ENCODE data around the gene ISOC2.
"Not testable (repeated sequence)": the region's sequence is repeated elsewhere in the genome, so short reads cannot be mapped to it uniquely, and the experiment has no call there.

The ISOC2 gene

GRCh38 chr19:55456347-55456746, 5.1 kb downstream of the ISOC2 start:
- WGBS, 2 experiments: 95% methylated on average over 14 of the region's 14 CpGs
- H3K36me3 ChIP-seq (ENCODE audit: control insufficient read depth, insufficient read depth, low read length): no peaks in the 10 kb centered on the region

DNA sequence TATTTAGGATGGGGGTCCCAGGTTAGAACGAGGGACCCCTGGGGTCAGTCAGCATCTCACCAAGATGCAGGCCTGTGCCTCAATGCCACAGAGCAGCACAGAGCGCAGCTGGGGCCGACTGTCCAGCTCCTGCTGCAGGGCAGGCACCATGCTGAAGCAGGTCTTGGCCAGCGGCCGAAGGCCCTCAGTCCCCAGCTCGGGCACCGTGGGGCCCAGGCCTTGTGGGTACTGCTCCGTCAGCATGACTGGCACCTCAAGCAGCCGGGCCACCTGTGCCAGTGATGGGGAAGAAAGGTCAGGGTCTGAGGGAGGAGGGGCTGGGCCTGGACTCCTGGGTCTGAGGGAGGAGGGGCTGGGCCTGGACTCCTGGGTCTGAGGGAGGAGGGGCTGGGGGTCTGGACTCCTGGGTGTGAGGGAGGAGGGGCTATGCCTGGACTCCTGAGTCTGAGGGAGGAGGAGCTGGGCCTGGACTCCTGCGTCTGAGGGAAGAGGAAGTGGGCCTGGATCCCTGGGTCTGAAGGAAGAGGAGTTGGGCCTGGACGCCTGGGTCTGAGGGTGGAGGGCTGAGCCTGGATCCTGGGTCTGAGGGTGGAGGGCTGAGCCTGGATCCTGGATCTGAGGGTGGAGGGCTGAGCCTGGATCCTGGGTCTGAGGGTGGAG, 5.7 kb downstream of the ISOC2 start:
- 92 to 94% methylated on average over 11 of the region's 11 CpGs for WGBS, 2 experiments

More at GRCh38 chr19:55456347-55456746, 5.1 kb downstream of the ISOC2 start:
- Histone ChIP-seq H3K27me3 (ENCODE audit: control insufficient read depth, insufficient read depth, low read length, poor library complexity, severe bottlenecking) (peaks cover 13% of the 10 kb centered on the region), H3K4me3 (ENCODE audit: insufficient read depth, low read depth, low read length) (no peak overlapping the region), H3K9me3 (ENCODE audit: control insufficient read depth, low read length) (no peaks in the 10 kb centered on the region), H3K27ac (ENCODE audit: insufficient read depth, low read depth, low read length, poor library complexity, severe bottlenecking) (no peak overlapping the region), H3K4me1 (ENCODE audit: control insufficient read depth, insufficient read depth, low read length) (peaks cover 9% of the 10 kb centered on the region)

GRCh38 chr19:55454787-55455243, 6.6 kb downstream of the ISOC2 start:
- H3K4me3 ChIP-seq (ENCODE audit: insufficient read depth, low read depth, low read length): no peak overlapping the region
- 71 to 75% methylated on average over 14 of the region's 14 CpGs for WGBS, 2 experiments
- peaks cover 5% of the 10 kb centered on the region for H3K4me1 ChIP-seq (ENCODE audit: control insufficient read depth, insufficient read depth, low read length)

More for the DNA sequence above, 5.7 kb downstream of the ISOC2 start:
- Histone ChIP-seq H3K36me3 (ENCODE audit: control insufficient read depth, insufficient read depth, low read length) (no peaks in the 10 kb centered on the region), H3K27ac (ENCODE audit: insufficient read depth, low read depth, low read length, poor library complexity, severe bottlenecking) (no peak overlapping the region), H3K27me3 (ENCODE audit: control insufficient read depth, insufficient read depth, low read length, poor library complexity, severe bottlenecking) (peaks cover 20% of the 10 kb centered on the region), H3K4me1 (ENCODE audit: control insufficient read depth, insufficient read depth, low read length) (peaks cover 9% of the 10 kb centered on the region), H3K9me3 (ENCODE audit: control insufficient read depth, low read length) (no peaks in the 10 kb centered on the region), H3K4me3 (ENCODE audit: insufficient read depth, low read depth, low read length) (no peak overlapping the region)

DNA sequence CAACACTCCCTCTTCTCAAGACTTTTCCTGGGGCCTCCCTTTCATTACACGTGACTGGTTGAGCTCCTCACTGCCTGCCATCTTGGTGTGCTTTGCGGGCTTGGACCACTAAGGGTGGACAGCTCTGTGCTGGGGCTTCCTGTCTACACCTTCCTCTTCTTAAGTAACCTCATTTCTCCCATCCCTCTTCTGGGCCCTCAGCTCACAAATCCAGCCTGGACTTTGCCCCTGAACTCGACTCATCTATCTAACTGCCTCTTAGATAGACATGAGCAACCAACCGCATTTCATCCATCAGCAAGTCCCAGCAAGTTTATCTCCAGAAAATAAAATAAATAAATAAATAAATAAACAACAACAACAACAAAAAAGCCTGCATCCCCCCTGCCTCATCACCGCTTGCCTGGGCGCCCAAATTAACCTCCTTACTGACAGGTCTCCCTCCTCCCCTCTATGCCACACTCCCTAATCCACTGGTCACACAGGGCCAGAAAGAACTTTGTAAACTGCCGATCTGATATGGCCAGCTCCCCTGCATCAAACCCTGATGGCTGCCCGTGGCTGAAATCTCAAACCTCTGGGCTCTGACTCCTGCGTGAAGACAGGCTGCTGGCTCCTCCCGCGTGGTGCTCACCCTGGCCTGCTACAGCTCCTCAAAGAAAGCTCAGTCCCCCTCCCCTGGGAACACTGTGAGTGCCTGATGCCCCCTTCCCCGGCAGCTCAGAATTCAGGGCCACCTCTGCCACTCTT, 7.8 kb downstream of the ISOC2 start:
- H3K27me3 ChIP-seq (ENCODE audit: control insufficient read depth, insufficient read depth, low read length, poor library complexity, severe bottlenecking): peaks cover 40% of the 10 kb centered on the region
- H3K4me1 ChIP-seq (ENCODE audit: control insufficient read depth, insufficient read depth, low read length): peaks cover 5% of the 10 kb centered on the region
- H3K4me3 ChIP-seq (ENCODE audit: insufficient read depth, low read depth, low read length): no peak overlapping the region
- H3K9me3 ChIP-seq (ENCODE audit: control insufficient read depth, low read length): no peaks in the 10 kb centered on the region
- no peaks in the 10 kb centered on the region for H3K36me3 ChIP-seq (ENCODE audit: control insufficient read depth, insufficient read depth, low read length)
- H3K27ac ChIP-seq (ENCODE audit: insufficient read depth, low read depth, low read length, poor library complexity, severe bottlenecking): no peak overlapping the region
- WGBS, 2 experiments: 90 to 93% methylated on average over 12 of the region's 12 CpGs

More at GRCh38 chr19:55454787-55455243, 6.6 kb downstream of the ISOC2 start:
- no peak overlapping the region for H3K27ac ChIP-seq (ENCODE audit: insufficient read depth, low read depth, low read length, poor library complexity, severe bottlenecking)
- no peaks in the 10 kb centered on the region for H3K9me3 ChIP-seq (ENCODE audit: control insufficient read depth, low read length)
- peaks cover 29% of the 10 kb centered on the region for H3K27me3 ChIP-seq (ENCODE audit: control insufficient read depth, insufficient read depth, low read length, poor library complexity, severe bottlenecking)
- no peaks in the 10 kb centered on the region for H3K36me3 ChIP-seq (ENCODE audit: control insufficient read depth, insufficient read depth, low read length)

DNA sequence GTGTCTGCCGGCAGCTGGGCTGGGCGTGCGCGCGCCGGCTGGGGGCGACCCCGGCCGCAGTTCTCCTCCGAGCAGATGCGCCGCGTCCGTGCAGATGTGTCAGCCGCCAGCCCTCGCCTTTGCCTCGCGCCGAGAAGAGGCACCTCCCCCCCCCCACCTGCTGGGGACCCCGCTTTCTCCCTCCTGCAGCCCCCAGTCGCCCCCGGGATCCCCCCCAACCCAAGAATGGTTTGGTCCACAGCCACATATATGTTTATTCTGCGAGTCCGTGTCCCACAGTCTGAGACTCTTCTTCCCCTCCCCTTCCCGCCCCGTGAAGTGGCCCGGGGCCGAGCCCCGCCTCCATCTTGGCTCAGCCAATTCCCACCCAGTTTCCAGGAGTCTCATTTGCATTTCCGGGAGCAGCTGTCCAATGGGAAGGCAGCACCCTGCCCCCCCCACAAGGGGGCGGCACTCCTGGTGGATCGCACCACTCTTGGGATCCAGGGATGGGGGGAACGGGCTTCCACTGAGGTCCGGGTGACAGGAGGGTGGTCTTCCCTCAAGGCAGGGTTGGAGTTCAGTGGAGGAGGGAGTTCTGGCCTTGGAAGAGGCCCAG, 8.6 kb downstream of the ISOC2 start:
- WGBS, 2 experiments: 6 to 7% methylated on average over 33 to 34 of the region's 34 CpGs
- peaks cover 5% of the 10 kb centered on the region for H3K4me1 ChIP-seq (ENCODE audit: control insufficient read depth, insufficient read depth, low read length)
- H3K27ac ChIP-seq (ENCODE audit: insufficient read depth, low read depth, low read length, poor library complexity, severe bottlenecking): no peak overlapping the region
- H3K36me3 ChIP-seq (ENCODE audit: control insufficient read depth, insufficient read depth, low read length): no peaks in the 10 kb centered on the region
- H3K9me3 ChIP-seq (ENCODE audit: control insufficient read depth, low read length): no peaks in the 10 kb centered on the region
- peak overlapping the region; percentile 25 for H3K4me3 ChIP-seq (ENCODE audit: insufficient read depth, low read depth, low read length)
- H3K27me3 ChIP-seq (ENCODE audit: control insufficient read depth, insufficient read depth, low read length, poor library complexity, severe bottlenecking): peaks cover 48% of the 10 kb centered on the region

DNA sequence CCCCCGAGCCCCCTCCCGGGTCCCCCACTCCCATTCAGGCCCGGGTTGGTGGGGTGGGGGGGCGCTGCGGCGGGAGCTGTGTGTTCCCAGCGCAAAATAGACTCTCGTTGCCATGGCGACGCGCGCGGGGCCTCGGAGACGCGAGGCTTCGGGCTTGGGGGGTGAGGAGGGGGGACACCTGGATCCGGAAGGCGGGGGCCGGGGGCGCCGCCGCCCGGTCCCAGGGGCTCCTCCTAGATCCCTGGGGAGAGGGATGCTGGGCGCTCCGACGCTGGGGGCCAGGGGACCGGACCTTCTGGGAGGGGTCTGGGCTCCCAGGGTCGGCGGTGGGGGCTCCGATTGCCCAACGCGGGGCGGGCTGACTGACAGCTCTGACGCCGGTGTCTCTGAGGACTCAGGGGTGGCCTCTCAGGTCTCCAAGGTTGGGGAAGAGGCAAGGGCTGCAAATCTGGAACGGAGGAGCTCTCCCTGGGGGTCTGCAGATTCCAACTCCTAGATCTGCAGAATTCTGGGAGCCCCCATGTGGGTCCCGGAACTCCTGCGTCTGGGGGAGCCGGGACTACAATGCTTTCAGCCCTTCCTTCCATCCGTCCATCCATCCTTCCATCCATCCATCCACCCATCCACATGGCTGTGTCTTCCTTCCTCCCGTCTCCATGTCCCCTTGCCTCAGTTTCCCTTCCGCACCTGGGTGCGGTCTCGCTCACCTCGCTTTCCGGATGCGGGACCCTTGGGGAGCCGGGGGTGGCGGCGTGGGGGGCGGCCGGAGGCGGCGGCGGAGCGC, 9.3 kb downstream of the ISOC2 start:
- H3K27ac ChIP-seq (ENCODE audit: insufficient read depth, low read depth, low read length, poor library complexity, severe bottlenecking): no peak overlapping the region
- no peaks in the 10 kb centered on the region for H3K9me3 ChIP-seq (ENCODE audit: control insufficient read depth, low read length)
- peak overlapping the region; percentile 25 for H3K4me3 ChIP-seq (ENCODE audit: insufficient read depth, low read depth, low read length)
- peaks cover 5% of the 10 kb centered on the region for H3K4me1 ChIP-seq (ENCODE audit: control insufficient read depth, insufficient read depth, low read length)
- WGBS, 2 experiments: 4% methylated on average over 55 to 57 of the region's 57 CpGs
- H3K36me3 ChIP-seq (ENCODE audit: control insufficient read depth, insufficient read depth, low read length): no peaks in the 10 kb centered on the region
- H3K27me3 ChIP-seq (ENCODE audit: control insufficient read depth, insufficient read depth, low read length, poor library complexity, severe bottlenecking): peaks cover 55% of the 10 kb centered on the region

GRCh38 chr19:55451163-55451964, 10.1 kb downstream of the ISOC2 start:
- H3K27me3 ChIP-seq (ENCODE audit: control insufficient read depth, insufficient read depth, low read length, poor library complexity, severe bottlenecking): peaks cover 63% of the 10 kb centered on the region

DNA sequence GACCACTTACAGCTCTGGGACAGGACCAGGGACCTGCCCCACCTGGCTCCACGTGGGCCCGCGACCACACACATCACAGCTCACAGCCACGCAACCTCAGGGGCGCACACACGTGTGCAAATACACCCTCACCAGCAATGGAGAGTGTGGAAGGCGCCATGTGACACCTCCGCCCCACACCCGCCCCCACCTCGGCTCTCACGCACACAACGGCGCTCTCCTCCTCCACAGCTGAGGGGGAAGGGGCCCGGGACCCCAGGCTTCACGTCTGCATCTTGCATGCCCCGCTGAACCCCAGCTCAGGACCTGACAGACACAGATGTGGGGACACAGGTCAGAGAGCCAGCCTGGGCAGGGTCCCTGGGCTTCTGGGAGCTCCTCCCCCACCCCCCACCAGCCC, 12.0 kb downstream of the ISOC2 start:
- Histone ChIP-seq H3K36me3 (ENCODE audit: control insufficient read depth, insufficient read depth, low read length) (no peaks in the 10 kb centered on the region), H3K27me3 (ENCODE audit: control insufficient read depth, insufficient read depth, low read length, poor library complexity, severe bottlenecking) (peaks cover 82% of the 10 kb centered on the region), H3K4me3 (ENCODE audit: insufficient read depth, low read depth, low read length) (no peak overlapping the region), H3K9me3 (ENCODE audit: control insufficient read depth, low read length) (no peaks in the 10 kb centered on the region), H3K4me1 (ENCODE audit: control insufficient read depth, insufficient read depth, low read length) (peaks cover 5% of the 10 kb centered on the region), H3K27ac (ENCODE audit: insufficient read depth, low read depth, low read length, poor library complexity, severe bottlenecking) (no peak overlapping the region)
- WGBS, 2 experiments: 40 to 44% methylated on average over 16 of the region's 16 CpGs

More at GRCh38 chr19:55451163-55451964, 10.1 kb downstream of the ISOC2 start:
- WGBS, 2 experiments: 2% methylated on average over 77 to 79 of the region's 80 CpGs
- Histone ChIP-seq H3K4me1 (ENCODE audit: control insufficient read depth, insufficient read depth, low read length) (peaks cover 5% of the 10 kb centered on the region), H3K4me3 (ENCODE audit: insufficient read depth, low read depth, low read length) (peak overlapping the region; percentile 25), H3K27ac (ENCODE audit: insufficient read depth, low read depth, low read length, poor library complexity, severe bottlenecking) (no peak overlapping the region), H3K9me3 (ENCODE audit: control insufficient read depth, low read length) (no peaks in the 10 kb centered on the region), H3K36me3 (ENCODE audit: control insufficient read depth, insufficient read depth, low read length) (no peaks in the 10 kb centered on the region)

DNA sequence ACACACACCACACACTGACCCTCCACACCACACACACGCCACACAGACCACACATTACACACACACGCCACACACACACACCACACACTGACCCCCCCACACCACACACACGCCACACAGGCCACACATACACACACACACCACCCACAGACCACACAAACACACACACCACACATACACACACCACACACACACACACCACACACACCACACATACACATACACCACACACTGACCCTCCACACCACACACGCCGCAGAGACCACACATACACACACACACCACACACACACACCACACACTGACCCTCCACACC, 13.3 kb downstream of the ISOC2 start:
- H3K36me3 ChIP-seq (ENCODE audit: control insufficient read depth, insufficient read depth, low read length); H3K27ac ChIP-seq (ENCODE audit: insufficient read depth, low read depth, low read length, poor library complexity, severe bottlenecking); H3K9me3 ChIP-seq (ENCODE audit: control insufficient read depth, low read length); H3K4me3 ChIP-seq (ENCODE audit: insufficient read depth, low read depth, low read length); H3K4me1 ChIP-seq (ENCODE audit: control insufficient read depth, insufficient read depth, low read length): not testable (repeated sequence)
- WGBS, 2 experiments: 82 to 92% methylated on average over 5 of the region's 5 CpGs
- peaks cover 96% of the 10 kb centered on the region for H3K27me3 ChIP-seq (ENCODE audit: control insufficient read depth, insufficient read depth, low read length, poor library complexity, severe bottlenecking)

Measured in ectodermal cell (in vitro differentiated cells).